ENCODE results near the gene NPEPPS. TPM values are rescaled to one million over a fixed set of nuclear protein-coding genes. Genes with fewer than 3 reads are reported as not detected.

Gene NPEPPS
- total RNA-seq, 4 donors from 2014 or later, result 96.8 to 317 (median 124) TPM

GRCh38 chr17:47632991-47633390 is 102.1 kb downstream of the NPEPPS start:
- 95% methylated on average over 3 of the region's 3 CpGs for WGBS
- H3K4me1 ChIP-seq, result no peaks in the 10 kb centered on the region
- TF ChIP-seq POLR2A (IDR thresholded peaks at IDR 0.05) (no peak), POLR2AphosphoS5 (IDR thresholded peaks at IDR 0.05) (no peak), CTCF (IDR thresholded peaks at IDR 0.05) (no peak), EP300 (IDR thresholded peaks at IDR 0.05) (no peak)

GRCh38 chr17:47633996-47634395 is 103.1 kb downstream of the NPEPPS start:
- WGBS, result 96% methylated on average over 1 of the region's 1 CpG
- DNase-seq (ENCODE audit: low spot score in 2 of 2), result no peak
- Histone ChIP-seq H3K9me3 (no peaks in the 10 kb centered on the region), H3K27ac (no peak overlapping the region), H3K4me3 (no peak overlapping the region), H3K27me3 (no peaks in the 10 kb centered on the region), H3K4me1 (no peaks in the 10 kb centered on the region), H3K36me3 (peaks cover 4% of the 10 kb centered on the region)
- TF ChIP-seq POLR2A (IDR thresholded peaks at IDR 0.05), result no peak
- TF ChIP-seq POLR2AphosphoS5 (IDR thresholded peaks at IDR 0.05), result no peak
- TF ChIP-seq CTCF (IDR thresholded peaks at IDR 0.05), result no peak
- no peak for TF ChIP-seq EP300 (IDR thresholded peaks at IDR 0.05)

More at GRCh38 chr17:47632991-47633390, 102.1 kb downstream of the NPEPPS start:
- Histone ChIP-seq H3K4me3 (no peak overlapping the region), H3K9me3 (no peaks in the 10 kb centered on the region), H3K27me3 (no peaks in the 10 kb centered on the region), H3K36me3 (peaks cover 4% of the 10 kb centered on the region), H3K27ac (no peak overlapping the region)
- no peak for DNase-seq (ENCODE audit: low spot score in 2 of 2)

DNA sequence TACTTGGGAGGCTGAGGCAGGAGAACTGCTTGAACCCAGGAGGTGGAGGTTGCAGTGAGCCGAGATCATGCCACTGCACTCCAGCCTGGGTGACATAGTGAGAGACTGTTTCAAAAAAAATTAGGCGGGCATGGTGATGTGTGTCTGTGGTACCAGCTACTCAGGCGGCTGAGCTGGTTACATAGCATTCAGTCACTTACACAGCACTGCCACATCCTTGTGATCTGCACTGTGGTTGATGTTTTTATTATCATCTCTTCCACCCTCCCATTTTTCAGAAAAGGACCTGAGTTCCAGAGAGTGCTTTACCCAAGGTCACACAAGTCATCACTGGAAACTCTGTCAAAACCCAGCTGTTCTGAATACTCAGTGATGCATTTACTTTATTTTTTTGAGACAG is 104.0 kb downstream of the NPEPPS start:
- no peaks in the 10 kb centered on the region for H3K9me3 ChIP-seq
- TF ChIP-seq EP300 (IDR thresholded peaks at IDR 0.05) (no peak), CTCF (IDR thresholded peaks at IDR 0.05) (no peak), POLR2A (IDR thresholded peaks at IDR 0.05) (no peak)
- no peak for DNase-seq (ENCODE audit: low spot score in 2 of 2)
- no peak overlapping the region for H3K27ac ChIP-seq
- WGBS, result 97% methylated on average over 3 of the region's 3 CpGs
- H3K36me3 ChIP-seq, result peaks cover 4% of the 10 kb centered on the region
- H3K4me3 ChIP-seq, result no peak overlapping the region
- no peaks in the 10 kb centered on the region for H3K27me3 ChIP-seq
- H3K4me1 ChIP-seq, result no peaks in the 10 kb centered on the region

DNA sequence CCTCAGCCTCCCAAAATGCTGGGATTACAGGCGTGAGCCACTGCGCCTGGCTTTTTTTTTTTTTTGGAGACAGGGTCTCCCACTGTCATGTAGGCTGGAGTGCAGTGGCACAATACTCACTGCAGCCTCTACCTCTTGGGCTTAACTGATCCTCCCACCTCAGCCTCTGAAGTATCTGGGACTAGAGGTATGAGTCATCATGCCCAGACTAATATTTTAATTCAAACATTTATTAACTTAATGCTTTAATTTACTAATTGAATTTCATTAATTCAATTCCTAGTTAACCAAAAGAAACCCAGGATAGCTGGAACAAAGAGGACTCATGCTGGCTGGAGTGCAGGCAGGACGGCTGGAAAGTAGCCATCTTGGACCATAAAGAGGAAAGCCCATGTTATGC is 104.8 kb downstream of the NPEPPS start:
- Histone ChIP-seq H3K36me3 (peaks cover 4% of the 10 kb centered on the region), H3K27ac (no peak overlapping the region), H3K27me3 (no peaks in the 10 kb centered on the region), H3K9me3 (no peaks in the 10 kb centered on the region), H3K4me1 (no peaks in the 10 kb centered on the region), H3K4me3 (no peak overlapping the region)
- no peak for DNase-seq (ENCODE audit: low spot score in 2 of 2)
- 94% methylated on average over 3 of the region's 3 CpGs for WGBS
- TF ChIP-seq CTCF (IDR thresholded peaks at IDR 0.05), result no peak
- no peak for TF ChIP-seq POLR2AphosphoS5 (IDR thresholded peaks at IDR 0.05)
- no peak for TF ChIP-seq POLR2A (IDR thresholded peaks at IDR 0.05)
- TF ChIP-seq EP300 (IDR thresholded peaks at IDR 0.05), result no peak

- TF ChIP-seq EP300 (IDR thresholded peaks at IDR 0.05) (no peak), CTCF (IDR thresholded peaks at IDR 0.05) (no peak), POLR2AphosphoS5 (IDR thresholded peaks at IDR 0.05) (no peak), POLR2A (IDR thresholded peaks at IDR 0.05) (no peak)
- H3K27me3 ChIP-seq, result no peaks in the 10 kb centered on the region
- peaks cover 4% of the 10 kb centered on the region for H3K36me3 ChIP-seq
- WGBS, result 83% methylated on average over 2 of the region's 2 CpGs
- H3K9me3 ChIP-seq, result no peaks in the 10 kb centered on the region
- no peak for DNase-seq (ENCODE audit: low spot score in 2 of 2)
- no peaks in the 10 kb centered on the region for H3K4me1 ChIP-seq
- no peak overlapping the region for H3K4me3 ChIP-seq
- no peak overlapping the region for H3K27ac ChIP-seq
Observed at GRCh38 chr17:47636273-47637030, 105.5 kb downstream of the NPEPPS start.

Measured in suprapubic skin (tissue), 4 donors.